AG09319 (cell line): ENCODE data around the gene TRIM45.

Experiments
- DNase-seq: peaks from one replicate; pipeline ENCODE4 v3.0.0-alpha.2; 2010; ENCODE audit warnings: low read depth; ENCODE audit errors: extremely low read depth
- TF ChIP-seq, protein P1 (sequence below): IDR thresholded peaks from 2 replicates; pipeline ENCODE4 v1.5.1; 2011; ENCODE audit warnings: low read depth, mild to moderate bottlenecking, inconsistent platforms, low read length, moderate library complexity

The TRIM45 gene

DNA sequence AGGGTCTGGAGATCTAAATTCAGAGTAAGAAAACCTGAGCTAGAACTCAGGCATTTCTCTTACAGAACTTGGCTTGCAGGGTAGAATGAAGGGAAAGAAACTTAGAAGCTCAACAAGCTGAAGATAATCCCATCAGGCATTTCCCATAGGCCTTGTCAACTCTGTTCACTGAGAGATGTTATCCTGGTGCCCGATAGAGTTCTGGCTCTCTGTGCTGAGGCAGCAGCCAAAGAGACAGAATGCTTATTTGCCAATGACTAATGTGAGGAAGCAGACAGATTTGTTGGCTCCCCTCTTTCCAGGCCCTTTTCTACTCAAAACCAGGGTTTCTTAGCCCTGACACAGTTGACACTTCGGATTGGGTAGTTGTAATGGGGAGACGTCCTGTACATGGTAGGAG, 22.3 kb upstream of the TRIM45 start:
- TF ChIP-seq, protein P1, sequence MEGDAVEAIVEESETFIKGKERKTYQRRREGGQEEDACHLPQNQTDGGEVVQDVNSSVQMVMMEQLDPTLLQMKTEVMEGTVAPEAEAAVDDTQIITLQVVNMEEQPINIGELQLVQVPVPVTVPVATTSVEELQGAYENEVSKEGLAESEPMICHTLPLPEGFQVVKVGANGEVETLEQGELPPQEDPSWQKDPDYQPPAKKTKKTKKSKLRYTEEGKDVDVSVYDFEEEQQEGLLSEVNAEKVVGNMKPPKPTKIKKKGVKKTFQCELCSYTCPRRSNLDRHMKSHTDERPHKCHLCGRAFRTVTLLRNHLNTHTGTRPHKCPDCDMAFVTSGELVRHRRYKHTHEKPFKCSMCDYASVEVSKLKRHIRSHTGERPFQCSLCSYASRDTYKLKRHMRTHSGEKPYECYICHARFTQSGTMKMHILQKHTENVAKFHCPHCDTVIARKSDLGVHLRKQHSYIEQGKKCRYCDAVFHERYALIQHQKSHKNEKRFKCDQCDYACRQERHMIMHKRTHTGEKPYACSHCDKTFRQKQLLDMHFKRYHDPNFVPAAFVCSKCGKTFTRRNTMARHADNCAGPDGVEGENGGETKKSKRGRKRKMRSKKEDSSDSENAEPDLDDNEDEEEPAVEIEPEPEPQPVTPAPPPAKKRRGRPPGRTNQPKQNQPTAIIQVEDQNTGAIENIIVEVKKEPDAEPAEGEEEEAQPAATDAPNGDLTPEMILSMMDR, result no peak

DNA sequence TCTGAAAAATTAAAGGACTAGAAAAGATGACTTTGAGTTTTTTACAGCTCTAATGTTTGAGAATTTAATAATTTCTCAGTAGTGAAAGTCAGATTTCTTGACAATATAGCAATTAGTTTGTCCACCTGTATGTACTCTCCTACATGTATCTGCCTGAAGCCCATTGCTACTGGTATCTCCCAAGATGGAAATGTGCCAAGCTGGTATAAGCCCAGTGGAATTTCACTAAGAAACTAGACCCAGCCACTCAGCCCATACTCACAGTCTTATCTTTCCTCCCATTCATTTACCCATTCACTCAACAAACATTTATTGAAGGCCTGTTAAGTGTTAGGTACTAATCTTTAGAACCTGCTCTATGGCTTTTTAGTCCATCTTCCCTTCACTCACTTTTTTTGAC, 21.6 kb upstream of the TRIM45 start:
- TF ChIP-seq, protein P1, result no peak
- no peak for DNase-seq

More for the DNA sequence above, 22.3 kb upstream of the TRIM45 start:
- no peak for DNase-seq

DNA sequence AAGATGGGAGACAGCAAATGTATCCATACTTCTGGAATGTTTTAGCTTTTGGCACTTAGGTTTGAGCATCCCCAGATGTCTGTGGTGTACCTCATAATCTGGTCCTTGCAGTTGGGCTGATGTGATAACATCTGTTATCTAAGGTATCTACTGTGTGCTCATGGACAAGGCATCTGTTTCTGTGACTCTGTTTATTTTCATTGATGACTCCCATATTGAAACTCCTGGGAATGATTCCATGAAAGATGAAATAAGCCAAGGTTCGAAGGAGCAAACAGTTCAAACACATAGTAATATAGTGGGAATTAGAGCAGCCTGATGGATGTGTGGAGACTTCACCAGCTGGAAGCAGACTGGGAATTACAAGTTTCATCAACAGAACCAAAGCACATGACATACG, 20.7 kb upstream of the TRIM45 start:
- peak; percentile 24 for DNase-seq
- TF ChIP-seq, protein P1, result no peak

DNA sequence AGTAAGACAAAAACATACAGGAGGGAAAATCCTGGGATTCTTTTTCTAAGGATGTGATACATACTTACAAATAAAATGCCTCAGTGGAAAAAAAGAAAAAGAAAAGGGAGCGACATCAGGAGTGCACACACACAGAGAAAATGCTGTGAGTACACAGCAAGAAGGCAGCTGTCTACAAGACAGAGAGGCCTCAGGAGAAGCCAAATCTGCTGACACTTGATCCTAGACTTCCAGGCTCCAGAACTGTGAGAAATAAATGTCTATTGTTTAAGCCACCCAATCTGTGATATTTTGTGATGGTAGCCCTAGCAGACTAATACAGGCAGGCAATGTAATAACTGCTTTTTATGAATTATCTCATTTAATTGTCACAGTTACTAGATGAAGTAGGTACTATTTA, 17.0 kb upstream of the TRIM45 start:
- TF ChIP-seq, protein P1, result no peak
- DNase-seq, result no peak

DNA sequence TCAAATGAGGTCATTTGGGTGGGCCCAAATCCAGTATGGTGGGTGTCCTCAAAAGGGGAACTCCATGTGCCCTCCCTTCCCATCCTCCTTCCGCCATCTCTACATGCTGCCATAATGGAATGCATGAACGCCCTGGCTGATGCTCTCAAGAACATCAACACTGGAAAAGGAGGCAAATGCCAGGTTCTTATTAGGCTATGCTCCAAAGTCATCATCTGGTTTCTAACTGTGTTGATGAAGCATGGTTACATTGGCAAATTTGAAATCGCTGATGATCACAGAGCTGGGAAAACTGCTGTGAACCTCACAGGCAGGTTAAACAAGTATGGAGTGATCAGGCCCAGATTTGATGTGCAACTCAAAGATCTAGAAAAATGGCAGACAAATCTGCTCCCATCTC, 16.6 kb upstream of the TRIM45 start:
- DNase-seq, result no peak
- TF ChIP-seq, protein P1, result no peak

DNA sequence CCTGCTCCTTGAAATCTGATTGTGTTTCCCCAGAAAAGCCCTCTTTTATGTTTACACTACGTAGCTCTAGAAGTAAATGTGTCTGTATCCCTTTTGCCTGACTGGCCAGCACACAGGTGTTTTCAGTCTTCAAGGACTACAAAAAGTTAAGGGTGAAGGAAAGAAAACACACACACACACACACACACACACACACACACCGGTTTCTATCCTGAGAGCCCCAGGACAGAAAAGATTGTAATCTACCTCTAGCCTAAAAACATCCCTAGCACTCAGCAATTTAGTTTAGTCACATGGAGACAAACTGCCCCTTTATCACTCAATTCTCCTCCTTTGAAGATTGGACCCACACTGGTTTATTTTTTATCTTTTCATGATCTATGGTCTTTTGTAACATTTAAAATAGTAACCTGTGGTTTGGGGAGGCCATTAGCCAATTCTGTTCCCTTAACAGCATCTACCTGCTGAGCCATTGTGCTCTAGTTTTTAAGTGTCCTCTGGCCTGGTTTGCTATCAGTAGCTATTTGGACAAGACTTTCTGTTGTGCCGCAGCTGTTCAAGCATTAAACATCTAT, 15.8 kb upstream of the TRIM45 start:
- TF ChIP-seq, protein P1, result no peak
- no peak for DNase-seq

DNA sequence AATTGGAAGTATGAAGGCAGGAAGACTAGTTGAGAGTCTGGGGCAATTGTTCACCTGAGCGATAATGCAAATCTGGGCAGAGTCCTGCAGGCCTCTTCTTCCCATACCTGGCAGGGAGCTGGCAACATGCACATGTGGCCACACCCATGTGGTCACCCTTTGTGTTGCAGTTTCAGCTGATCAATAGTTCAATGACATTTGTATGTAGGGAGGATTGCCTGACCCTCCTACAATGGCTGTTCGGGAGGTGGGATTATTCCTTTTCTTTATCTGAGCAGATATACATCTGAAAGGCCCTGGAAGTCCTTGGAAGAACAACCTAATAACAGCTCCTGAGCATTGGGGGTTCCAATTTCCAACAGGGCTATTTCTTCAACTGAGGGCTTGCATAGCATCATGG, 15.2 kb upstream of the TRIM45 start:
- TF ChIP-seq, protein P1, result no peak
- no peak for DNase-seq
